ENCODE data around the gene PHGDH.

DNA sequence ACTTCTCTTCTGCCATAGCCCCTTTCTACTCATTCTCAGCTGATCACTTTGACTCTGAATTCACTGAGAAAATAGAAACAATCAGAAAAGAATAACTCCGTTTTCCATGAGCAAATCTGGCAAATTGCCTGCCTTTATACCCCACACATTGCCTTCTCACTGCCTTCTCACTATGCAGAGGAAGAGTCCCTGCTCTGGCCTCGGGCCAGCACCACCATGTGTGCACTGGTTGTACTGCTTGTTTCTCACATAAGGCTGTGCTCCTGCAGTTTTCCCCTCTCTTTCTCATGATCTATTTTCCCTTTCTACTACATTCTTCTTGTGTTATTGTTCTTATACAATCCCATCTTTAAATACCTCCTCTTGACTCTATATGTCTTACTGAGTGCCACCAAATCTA, 59.3 kb downstream of the PHGDH start:
- TF ChIP-seq, protein P1, sequence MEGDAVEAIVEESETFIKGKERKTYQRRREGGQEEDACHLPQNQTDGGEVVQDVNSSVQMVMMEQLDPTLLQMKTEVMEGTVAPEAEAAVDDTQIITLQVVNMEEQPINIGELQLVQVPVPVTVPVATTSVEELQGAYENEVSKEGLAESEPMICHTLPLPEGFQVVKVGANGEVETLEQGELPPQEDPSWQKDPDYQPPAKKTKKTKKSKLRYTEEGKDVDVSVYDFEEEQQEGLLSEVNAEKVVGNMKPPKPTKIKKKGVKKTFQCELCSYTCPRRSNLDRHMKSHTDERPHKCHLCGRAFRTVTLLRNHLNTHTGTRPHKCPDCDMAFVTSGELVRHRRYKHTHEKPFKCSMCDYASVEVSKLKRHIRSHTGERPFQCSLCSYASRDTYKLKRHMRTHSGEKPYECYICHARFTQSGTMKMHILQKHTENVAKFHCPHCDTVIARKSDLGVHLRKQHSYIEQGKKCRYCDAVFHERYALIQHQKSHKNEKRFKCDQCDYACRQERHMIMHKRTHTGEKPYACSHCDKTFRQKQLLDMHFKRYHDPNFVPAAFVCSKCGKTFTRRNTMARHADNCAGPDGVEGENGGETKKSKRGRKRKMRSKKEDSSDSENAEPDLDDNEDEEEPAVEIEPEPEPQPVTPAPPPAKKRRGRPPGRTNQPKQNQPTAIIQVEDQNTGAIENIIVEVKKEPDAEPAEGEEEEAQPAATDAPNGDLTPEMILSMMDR (IDR thresholded peaks at IDR 0.05; ENCODE audit: insufficient read depth, low read depth, low read length) = no peak
- TF ChIP-seq EZH2 (IDR thresholded peaks at IDR 0.05; ENCODE audit: insufficient read depth, low read length) = no peak

All from astrocyte (in vitro differentiated cells and primary cell).